Keratinocyte (primary cell): Measurements from ENCODE around the gene SLC52A1. TPM values are rescaled to one million over a fixed set of nuclear protein-coding genes. Genes with fewer than 3 reads are reported as not detected.

ENCODE experiments used
- DNase-seq: peaks from one replicate; pipeline ENCODE4 v3.0.0-alpha.2; 2011; ENCODE audit warnings: low read depth, missing footprints, low spot score
- FAIRE-seq: peaks from 2 replicates; lab custom pipeline; 2011; peaks lifted over from hg19 to GRCh38; lab: Jason Lieb, UNC
- H2AFZ ChIP-seq: 2 replicates; pipeline ENCODE4 v1.6.0; 2012; ENCODE audit warnings: low read length, control low read depth, inconsistent platforms; ENCODE audit not compliant: control insufficient read depth
- H3K27ac ChIP-seq: 2 replicates; pipeline ENCODE4 v1.5.1; 2011; ENCODE audit warnings: low read length; ENCODE audit not compliant: control insufficient read depth, insufficient read depth
- H3K27me3 ChIP-seq: 3 replicates; pipeline ENCODE4 v1.6.0; 2011; ENCODE audit warnings: low read length; ENCODE audit not compliant: control insufficient read depth, insufficient read depth; ENCODE audit errors: extremely low read depth
- H3K36me3 ChIP-seq, 2 experiments: 2 replicates in 1 of 2; 3 replicates in 1 of 2; pipeline ENCODE4 v1.5.1; 2011; ENCODE audit warnings: low read length in 2 of 2, mild to moderate bottlenecking in 1 of 2; ENCODE audit not compliant: control insufficient read depth in 2 of 2, insufficient read depth in 2 of 2; ENCODE audit errors: extremely low read depth in 1 of 2
- H3K4me1 ChIP-seq: 3 replicates; pipeline ENCODE4 v1.5.1; 2011; ENCODE audit warnings: low read length; ENCODE audit not compliant: control insufficient read depth, insufficient read depth; ENCODE audit errors: extremely low read depth
- H3K4me2 ChIP-seq: 3 replicates; pipeline ENCODE4 v1.6.0; 2011; ENCODE audit warnings: low read depth, low read length; ENCODE audit not compliant: control insufficient read depth, insufficient read depth; ENCODE audit errors: extremely low read depth
- H3K4me3 ChIP-seq, 3 experiments: fragments of 200-600 bp in 1 of 3; sonication (generic) in 1 of 3; 2 replicates in 2 of 3; 3 replicates in 1 of 3; pipeline ENCODE4 v1.5.1; 2011 to 2016; ENCODE audit warnings: low read length in 3 of 3, mild to moderate bottlenecking in 3 of 3, control low read depth in 2 of 3, inconsistent platforms in 1 of 3, low read depth in 1 of 3, mixed read lengths in 1 of 3, mixed run types in 1 of 3, moderate library complexity in 1 of 3; ENCODE audit not compliant: control insufficient read depth in 2 of 3, insufficient read depth in 2 of 3; ENCODE audit errors: extremely low read depth in 1 of 3
- H3K79me2 ChIP-seq: 2 replicates; pipeline ENCODE4 v1.6.0; 2012; ENCODE audit warnings: low read length; ENCODE audit not compliant: control insufficient read depth, insufficient read depth
- H3K9ac ChIP-seq: 3 replicates; pipeline ENCODE4 v1.6.0; 2011; ENCODE audit warnings: low read length; ENCODE audit not compliant: control insufficient read depth, insufficient read depth; ENCODE audit errors: extremely low read depth
- H3K9me1 ChIP-seq: 3 replicates; pipeline ENCODE4 v1.6.0; 2011; ENCODE audit warnings: low read length; ENCODE audit not compliant: control insufficient read depth, insufficient read depth; ENCODE audit errors: extremely low read depth
- H3K9me3 ChIP-seq: 2 replicates; pipeline ENCODE4 v1.5.1; 2012; ENCODE audit warnings: low read depth, low read length; ENCODE audit not compliant: control insufficient read depth
- H4K20me1 ChIP-seq: 3 replicates; pipeline ENCODE4 v1.6.0; 2011; ENCODE audit warnings: low read length; ENCODE audit not compliant: control insufficient read depth, insufficient read depth; ENCODE audit errors: extremely low read depth
- CTCF ChIP-seq, 3 experiments: IDR thresholded peaks in 1 of 3; conservative IDR thresholded peaks in 1 of 3; optimal IDR thresholded peaks in 1 of 3; 2 replicates in 2 of 3; 3 replicates in 1 of 3; pipeline versions ENCODE3 to v1.5.1; 2011; ENCODE audit warnings: low read length in 3 of 3, mild to moderate bottlenecking in 3 of 3, moderate library complexity in 2 of 3, control low read depth in 1 of 3, inconsistent platforms in 1 of 3; ENCODE audit not compliant: insufficient read depth in 2 of 3; ENCODE audit errors: extremely low read depth in 1 of 3
- EZH2 ChIP-seq: IDR thresholded peaks from one replicate; pipeline ENCODE4 v1.6.1; 2012; ENCODE audit warnings: inconsistent platforms, mild to moderate bottlenecking, low read length, moderate library complexity
- dilution Hi-C: fragments of 300-500 bp; cut with MboI; formaldehyde crosslinking; loops from one replicate; pipeline ENCODE4 v1.7.0; 2020; ENCODE audit warnings: low sequenced_read_pairs; ENCODE audit not compliant: extremely low pct_ligation_motif_present
- polyA plus RNA-seq, 5 experiments: library from polyadenylated mRNA; depleted of rRNA in 3 of 5; stranded (reverse) in 3 of 5; stranded (forward) in 1 of 5; unstranded in 1 of 5; fragments of >200 nt; gene quantifications; 1 replicate in 1 of 5; 2 replicates in 3 of 5; 3 replicates in 1 of 5; pipeline versions ENCODE4 v1.2.1 to v1.2.3, GENCODE V29; 2011 to 2012; ENCODE audit warnings: missing spikeins in 2 of 5, low read depth in 1 of 5, low replicate concordance in 1 of 5

SLC52A1 gene
- polyA plus RNA-seq, 1 donor (not counting 4 experiments of a cell fraction or from before 2014, with no cell fraction given): 0.21 TPM

DNA sequence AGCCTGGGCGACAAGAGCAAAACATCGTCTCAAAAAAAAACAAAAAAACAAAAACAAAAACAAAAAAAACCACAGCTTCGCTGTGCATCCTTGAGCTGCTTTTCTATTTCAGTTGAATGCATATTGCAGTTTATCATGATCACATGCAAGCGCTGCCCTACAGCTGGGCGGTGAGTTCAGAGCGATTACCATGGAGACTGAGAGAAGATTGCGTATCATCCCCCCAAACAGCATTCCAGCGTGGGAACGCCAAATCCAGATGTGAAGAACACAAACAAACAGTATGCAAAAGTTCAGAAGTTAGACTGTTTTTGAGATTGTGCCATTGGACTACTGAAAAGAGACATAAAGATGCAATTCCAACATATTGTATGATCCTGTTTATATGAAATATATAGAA lies 15.1 kb upstream of the SLC52A1 start:
- Histone ChIP-seq H3K4me3 (no peak overlapping the region), H2AFZ (no peak overlapping the region), H3K4me1 (no peaks in the 10 kb centered on the region), H3K9ac (no peak overlapping the region), H3K9me1 (no peaks in the 10 kb centered on the region), H3K79me2 (no peaks in the 10 kb centered on the region), H3K36me3 (no peaks in the 10 kb centered on the region), H4K20me1 (no peaks in the 10 kb centered on the region), H3K27me3 (no peaks in the 10 kb centered on the region), H3K9me3 (no peaks in the 10 kb centered on the region), H3K4me2 (no peak overlapping the region), H3K27ac (no peak overlapping the region)
- FAIRE-seq: no peak
- no peak for DNase-seq
- no peak for TF ChIP-seq EZH2
- TF ChIP-seq CTCF (optimal IDR thresholded peaks at IDR 0.05 in 1 of 3, IDR thresholded peaks at IDR 0.05 in 1 of 3, conservative IDR thresholded peaks at IDR 0.05 in 1 of 3; ENCODE audit: extremely low read depth in 1 of 3, insufficient read depth in 2 of 3, low read length in 3 of 3): no peak
- dilution Hi-C loops: no loop called here

- no peak overlapping the region for H3K4me2 ChIP-seq
- no peak for TF ChIP-seq CTCF (optimal IDR thresholded peaks at IDR 0.05 in 1 of 3, IDR thresholded peaks at IDR 0.05 in 1 of 3, conservative IDR thresholded peaks at IDR 0.05 in 1 of 3; ENCODE audit: extremely low read depth in 1 of 3, insufficient read depth in 2 of 3, low read length in 3 of 3)
- TF ChIP-seq EZH2: no peak
- dilution Hi-C loops: no loop called here
- H3K4me1 ChIP-seq: no peaks in the 10 kb centered on the region
- H3K4me3 ChIP-seq: no peak overlapping the region
- H3K9me3 ChIP-seq: no peaks in the 10 kb centered on the region
- no peaks in the 10 kb centered on the region for H3K79me2 ChIP-seq
- FAIRE-seq: no peak
- H3K27me3 ChIP-seq: no peaks in the 10 kb centered on the region
- H3K27ac ChIP-seq: no peak overlapping the region
- H4K20me1 ChIP-seq: no peaks in the 10 kb centered on the region
- H2AFZ ChIP-seq: no peak overlapping the region
- no peaks in the 10 kb centered on the region for H3K9me1 ChIP-seq
- no peak overlapping the region for H3K9ac ChIP-seq
- DNase-seq: no peak
- H3K36me3 ChIP-seq: no peaks in the 10 kb centered on the region
These were observed 14.2 kb upstream of the SLC52A1 start for GRCh38 chr17:5049314-5049841.
